ENCODE measurements around the gene FMNL1.
"Not testable (repeated sequence)": the region's sequence is repeated elsewhere in the genome, so short reads cannot be mapped to it uniquely, and the experiment has no call there.

Gene FMNL1

GRCh38 chr17:45235416-45236281 is 14.0 kb downstream of the FMNL1 start:
- DNase-seq: peak; percentile 88

- no peak for DNase-seq
Observed at GRCh38 chr17:45236282-45236606, 14.6 kb downstream of the FMNL1 start.

- DNase-seq: no peak
Observed at GRCh38 chr17:45237686-45238085, 16.0 kb downstream of the FMNL1 start.

GRCh38 chr17:45238155-45238774 is 16.6 kb downstream of the FMNL1 start:
- DNase-seq: no peak

GRCh38 chr17:45240905-45241327 is 19.2 kb downstream of the FMNL1 start:
- no peak for DNase-seq

GRCh38 chr17:45241328-45242028 is 19.8 kb downstream of the FMNL1 start:
- no peak for DNase-seq

GRCh38 chr17:45242029-45242414 is 20.3 kb downstream of the FMNL1 start:
- DNase-seq: no peak

GRCh38 chr17:45243750-45244149 is 22.1 kb downstream of the FMNL1 start:
- DNase-seq: no peak

GRCh38 chr17:45244725-45245656 is 23.3 kb downstream of the FMNL1 start:
- DNase-seq: no peak

GRCh38 chr17:45246338-45246737 is 24.7 kb downstream of the FMNL1 start:
- no peak for DNase-seq

GRCh38 chr17:45246861-45247428 is 25.3 kb downstream of the FMNL1 start:
- no peak for DNase-seq

GRCh38 chr17:45247429-45248131 is 25.9 kb downstream of the FMNL1 start:
- DNase-seq: peak; percentile 100

- peak; percentile 85 for DNase-seq
Observed at GRCh38 chr17:45248132-45248957, 26.7 kb downstream of the FMNL1 start.

- no peak for DNase-seq
Observed at GRCh38 chr17:45251931-45252330, 30.2 kb downstream of the FMNL1 start.

GRCh38 chr17:45253237-45253636 is 31.6 kb downstream of the FMNL1 start:
- not testable (repeated sequence) for DNase-seq

- DNase-seq: no peak
Observed at GRCh38 chr17:45253879-45254278, 32.2 kb downstream of the FMNL1 start.

- no peak for DNase-seq
Observed at GRCh38 chr17:45255358-45255757, 33.7 kb downstream of the FMNL1 start.

GRCh38 chr17:45256114-45256966 is 34.7 kb downstream of the FMNL1 start:
- peak; percentile 25 for DNase-seq

- DNase-seq: no peak
Observed at GRCh38 chr17:45257115-45257514, 35.4 kb downstream of the FMNL1 start.

- no peak for DNase-seq
Observed at GRCh38 chr17:45258981-45259380, 37.3 kb downstream of the FMNL1 start.

Data from stimulated activated CD4-positive, alpha-beta T cell treated with anti-CD3 and anti-CD28 coated beads, Interleukin-15, amount 100 ng/mL, for 24 hours (primary cell).